WTC11 (cell line): ENCODE data around the gene TROAP. TPM values are rescaled to one million over a fixed set of nuclear protein-coding genes. Genes with fewer than 3 reads are reported as not detected.
A peak's percentile ranks its signal among the peaks of the same experiment; 100 is the strongest.

Source experiments
- ATAC-seq: fragments of 200-7000 bp; cut with Tn5 transposase; 2 replicates; pipeline ENCODE4 v1.10.0; 2021; ENCODE audit warnings: mild to moderate bottlenecking, moderate library complexity
- CTCF ChIA-PET: fragments of 300-600 bp; sonication (Branson Sonifier 250); formaldehyde crosslinking; loops from one replicate; lab custom pipeline; 2021; ENCODE audit warnings: antibody characterized with exemption; lab: Charles Lee
- POLR2A ChIA-PET: fragments of 350-600 bp; sonication (Branson Sonifier 250); formaldehyde crosslinking; loops from one replicate; lab custom pipeline; 2021; ENCODE audit warnings: antibody characterized with exemption; lab: Charles Lee
- DNase-seq: peaks from one replicate; pipeline ENCODE4 v3.0.0; 2021; ENCODE audit warnings: low spot score
- H3K27ac Mint-ChIP-seq: 2 replicates; pipeline ENCODE4 v1.8.0; 2021; ENCODE audit warnings: mixed read lengths
- H3K27me3 Mint-ChIP-seq: 2 replicates; pipeline ENCODE4 v1.8.0; 2021; ENCODE audit warnings: low read depth, mild to moderate bottlenecking, moderate library complexity, mixed read lengths
- H3K36me3 Mint-ChIP-seq: 2 replicates; pipeline ENCODE4 v1.8.0; 2021; ENCODE audit warnings: mixed read lengths
- H3K4me1 Mint-ChIP-seq: 2 replicates; pipeline ENCODE4 v1.8.0; 2022; ENCODE audit warnings: mixed read lengths
- H3K4me3 Mint-ChIP-seq: 2 replicates; pipeline ENCODE4 v1.8.0; 2021; ENCODE audit warnings: mild to moderate bottlenecking, moderate library complexity, mixed read lengths
- H3K9me3 Mint-ChIP-seq: 2 replicates; pipeline ENCODE4 v1.8.0; 2021; ENCODE audit warnings: mixed read lengths
- AFF4 ChIP-seq: sonication (generic); formaldehyde crosslinking; IDR thresholded peaks from 2 replicates; pipeline ENCODE4 v1.8.1; 2023; ENCODE audit warnings: mild to moderate bottlenecking, missing genetic modification reagents, borderline replicate concordance
- ATF6 ChIP-seq: sonication (generic); formaldehyde crosslinking; IDR thresholded peaks from 2 replicates; pipeline ENCODE4 v1.8.1; 2023; ENCODE audit warnings: mild to moderate bottlenecking, missing genetic modification reagents
- CBFB ChIP-seq: sonication (generic); formaldehyde crosslinking; IDR thresholded peaks from 2 replicates; pipeline ENCODE4 v1.8.1; 2022; ENCODE audit warnings: mild to moderate bottlenecking, low read depth, missing genetic modification reagents
- CTCF ChIP-seq: fragments of 200-600 bp; IDR thresholded peaks from 2 replicates; pipeline ENCODE4 v1.8.0; 2022; ENCODE audit warnings: antibody characterized with exemption
- EMX1 ChIP-seq: fragments of 250-450 bp; sonication (Bioruptor Pico); IDR thresholded peaks from 2 replicates; pipeline ENCODE4 v1.8.0; 2021; ENCODE audit warnings: mild to moderate bottlenecking
- MYBL2 ChIP-seq: sonication (generic); formaldehyde crosslinking; IDR thresholded peaks from 2 replicates; pipeline ENCODE4 v1.8.1; 2023; ENCODE audit warnings: mild to moderate bottlenecking, moderate library complexity, missing genetic modification reagents
- NFYB ChIP-seq: sonication (generic); formaldehyde crosslinking; conservative IDR thresholded peaks from 2 replicates; pipeline ENCODE4 v1.8.0; 2022; ENCODE audit warnings: low read depth, missing genetic modification reagents
- PRDM15 ChIP-seq: sonication (generic); formaldehyde crosslinking; IDR thresholded peaks from 2 replicates; pipeline ENCODE4 v1.8.0; 2022; ENCODE audit warnings: missing genetic modification reagents
- ZBTB43 ChIP-seq: sonication (generic); formaldehyde crosslinking; IDR thresholded peaks from 2 replicates; pipeline ENCODE4 v1.8.1; 2023; ENCODE audit warnings: mild to moderate bottlenecking, missing genetic modification reagents
- ZMAT4 ChIP-seq: fragments of 250-450 bp; sonication (Bioruptor Pico); IDR thresholded peaks from 2 replicates; pipeline ENCODE4 v1.9.0; 2021; ENCODE audit warnings: mild to moderate bottlenecking
- ZNF138 ChIP-seq: sonication (generic); formaldehyde crosslinking; conservative IDR thresholded peaks from 2 replicates; pipeline ENCODE4 v1.8.1; 2022; ENCODE audit warnings: mild to moderate bottlenecking, moderate library complexity, missing genetic modification reagents
- ZNF281 ChIP-seq: sonication (generic); formaldehyde crosslinking; IDR thresholded peaks from 2 replicates; pipeline ENCODE4 v1.8.0; 2023; ENCODE audit warnings: mild to moderate bottlenecking, missing genetic modification reagents
- ZNF671 ChIP-seq: fragments of 250-450 bp; sonication (Bioruptor Pico); IDR thresholded peaks from 2 replicates; pipeline ENCODE4 v1.8.0; 2021; ENCODE audit warnings: mild to moderate bottlenecking
- total RNA-seq: library from RNA; stranded (reverse); gene quantifications from 3 replicates; pipeline ENCODE4 v1.2.3, GENCODE V29; 2021

TROAP gene
- total RNA-seq, 1 experiment from 2014 or later: 89.2 TPM

GRCh38 chr12:49358483-49359141, 35.6 kb downstream of the TROAP start:
- POLR2A ChIA-PET: interaction anchor here (0.9 to 1.2 kb wide), 2 partner anchors 27 to 155 kb away, joined by 3 to 5 read pairs; no protein-coding TSS in a partner anchor
- Mint-ChIP-seq H3K9me3 (no peaks in the 10 kb centered on the region), H3K27ac (no peak overlapping the region), H3K4me3 (no peak overlapping the region), H3K36me3 (no peaks in the 10 kb centered on the region), H3K27me3 (peaks cover 3% of the 10 kb centered on the region; the same call in 1 of the 2 replicates), H3K4me1 (no peaks in the 10 kb centered on the region)
- DNase-seq (peak; percentile 67), ATAC-seq (peak; percentile 99)
- CTCF ChIA-PET: interaction anchor here (0.5 to 6.8 kb wide), 54 partner anchors 8 to 803 kb away, joined by 3 to 141 read pairs (median 4); partner anchors contain the start of genes C1QL4, DNAJC22, FAM186B and KCNH3
- no peak for TF ChIP-seq ZNF138 (CRISPR knock-in tag)
- TF ChIP-seq AFF4 (CRISPR knock-in tag): no peak
- TF ChIP-seq NFYB (CRISPR knock-in tag): no peak
- no peak for TF ChIP-seq ZNF671 (CRISPR knock-in tag)
- no peak for TF ChIP-seq ZMAT4 (CRISPR knock-in tag)
- TF ChIP-seq CTCF: peak; percentile 65
- TF ChIP-seq PRDM15 (CRISPR knock-in tag): peak; percentile 47; the same call in 1 of the 2 replicates
- no peak for TF ChIP-seq ATF6 (CRISPR knock-in tag)
- TF ChIP-seq ZBTB43: no peak
- no peak for TF ChIP-seq MYBL2 (CRISPR knock-in tag)
- TF ChIP-seq EMX1: no peak
- no peak for TF ChIP-seq ZNF281
- TF ChIP-seq CBFB (CRISPR knock-in tag): no peak
